Stimulated activated CD8-positive, alpha-beta memory T cell treated with anti-CD3 and anti-CD28 coated beads, Interleukin-15, amount 100 ng/mL, for 24 hours (primary cell): ENCODE measurements around the gene FKBP4.

Experiments
- DNase-seq: peaks from one replicate; pipeline ENCODE4 v3.0.0-alpha.2; 2020; ENCODE audit warnings: low read depth

Gene FKBP4

GRCh38 chr12:2783936-2784600 lies 10.7 kb upstream of the FKBP4 start:
- DNase-seq = no peak

- no peak for DNase-seq
Measured at GRCh38 chr12:2785017-2785416, 9.8 kb upstream of the FKBP4 start.

- no peak for DNase-seq
Measured at GRCh38 chr12:2791089-2791488, 3.7 kb upstream of the FKBP4 start.

- DNase-seq = no peak
Measured at GRCh38 chr12:2792671-2793500, 1.9 kb upstream of the FKBP4 start.

- no peak for DNase-seq
Measured at GRCh38 chr12:2793561-2793960, 1.2 kb upstream of the FKBP4 start.

- no peak for DNase-seq
Measured at GRCh38 chr12:2794191-2794735, 507 bp upstream of the FKBP4 start.

GRCh38 chr12:2795291-2796186 lies 769 bp downstream of the FKBP4 start:
- DNase-seq = peak; percentile 53

- no peak for DNase-seq
Measured at GRCh38 chr12:2796187-2796666, 1.5 kb downstream of the FKBP4 start.

- no peak for DNase-seq
Measured at GRCh38 chr12:2797721-2798418, 3.1 kb downstream of the FKBP4 start.

GRCh38 chr12:2800046-2800570 lies 5.3 kb downstream of the FKBP4 start:
- no peak for DNase-seq

GRCh38 chr12:2801044-2801783 lies 6.4 kb downstream of the FKBP4 start:
- DNase-seq = no peak

- no peak for DNase-seq
Measured at GRCh38 chr12:2803635-2804392, 9.0 kb downstream of the FKBP4 start.

GRCh38 chr12:2804393-2805142 lies 9.8 kb downstream of the FKBP4 start:
- DNase-seq = no peak

GRCh38 chr12:2805143-2805520 lies 10.4 kb downstream of the FKBP4 start:
- DNase-seq = no peak

GRCh38 chr12:2806700-2807099 lies 11.9 kb downstream of the FKBP4 start:
- no peak for DNase-seq

- DNase-seq = no peak
Measured at GRCh38 chr12:2811801-2812200, 17.0 kb downstream of the FKBP4 start.

- peak; percentile 72 for DNase-seq
Measured at GRCh38 chr12:2812290-2813213, 17.8 kb downstream of the FKBP4 start, which contains the start of gene ITFG2. Gene ITFG2 (plus strand): TSS chr12:2812668. CDS start chr12:2812761, 93 bp downstream.
